Endometrial microvascular endothelial cells (primary cell): ENCODE data around the gene TSPYL6. TPM values are rescaled to one million over a fixed set of nuclear protein-coding genes. Genes with fewer than 3 reads are reported as not detected.

Source experiments
- in situ Hi-C: cut with HindIII; loops from 2 replicates; pipeline ENCODE4 v1.10.0; 2017; ENCODE audit warnings: low sequenced_read_pairs, low pct_unique_long_range_greater_than_20kb; ENCODE audit errors: inconsistent ontology term
- total RNA-seq: library from RNA; depleted of rRNA; stranded (reverse); fragments of >200 nt; gene quantifications from one replicate; pipeline ENCODE4 v1.2.3, GENCODE V29; 2015; ENCODE audit errors: inconsistent ontology term

The TSPYL6 gene
- total RNA-seq, 1 donor from 2014 or later, result not detected

DNA sequence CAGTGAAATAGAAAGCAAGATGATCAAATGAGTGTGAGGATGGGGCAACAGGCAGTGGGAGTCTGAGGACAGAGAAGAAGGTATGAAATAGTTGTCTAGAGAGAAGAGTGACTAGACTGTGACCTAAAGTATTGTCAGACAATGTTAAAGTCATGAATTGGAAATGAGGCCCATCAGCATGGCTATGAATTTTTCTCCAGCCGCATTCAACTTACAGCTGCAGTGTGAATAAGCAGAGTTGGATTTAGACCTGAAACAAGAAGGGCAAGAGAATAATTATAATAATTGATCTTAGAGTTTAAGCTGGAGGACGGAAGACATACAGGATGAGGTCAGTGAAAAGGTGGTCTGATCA is 4.2 kb upstream of the TSPYL6 start:
- in situ Hi-C loops, result no loop called here

DNA sequence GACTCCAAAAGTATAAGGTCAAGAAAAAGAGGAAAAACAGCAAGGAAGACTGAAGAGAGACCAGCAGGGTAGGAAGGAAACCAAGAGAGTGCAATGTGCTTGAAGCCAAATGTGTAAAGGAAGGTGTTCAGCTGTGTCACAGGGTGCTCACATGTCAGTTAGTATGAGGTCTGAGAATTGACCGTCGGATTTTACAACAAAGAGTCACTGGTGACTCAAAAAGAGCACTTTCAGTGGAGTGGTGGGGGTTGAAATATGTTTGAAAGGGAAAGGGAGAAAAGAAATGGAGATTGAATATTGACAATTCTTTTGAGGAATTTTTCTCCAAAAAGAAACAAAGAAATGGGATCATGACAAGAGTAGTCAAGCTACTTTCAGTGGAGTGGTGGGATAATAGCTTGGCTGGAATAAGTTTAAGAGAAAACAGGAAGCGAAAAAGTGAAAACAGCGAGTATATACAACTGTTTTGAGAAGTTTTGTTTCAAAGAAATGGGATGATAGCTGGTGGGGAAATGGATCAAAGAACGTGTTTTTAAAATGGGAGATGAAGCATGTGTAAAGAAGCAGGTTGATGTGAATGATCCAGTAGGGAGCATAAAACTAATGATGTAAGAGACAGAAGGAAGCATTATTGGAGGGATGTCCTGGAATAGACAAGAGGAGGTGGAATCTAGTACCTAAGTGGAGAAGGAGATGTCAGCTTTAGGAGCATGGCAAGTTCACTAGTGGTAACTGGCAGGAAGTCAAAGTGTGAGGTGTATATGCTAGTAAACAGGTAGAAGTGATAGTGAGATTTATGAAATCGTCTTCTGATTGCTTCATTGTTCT is 3.6 kb upstream of the TSPYL6 start:
- in situ Hi-C loops, result no loop called here

- in situ Hi-C loops, result no loop called here
These were observed 2.1 kb upstream of the TSPYL6 start for GRCh38 chr2:54258166-54258565.

DNA sequence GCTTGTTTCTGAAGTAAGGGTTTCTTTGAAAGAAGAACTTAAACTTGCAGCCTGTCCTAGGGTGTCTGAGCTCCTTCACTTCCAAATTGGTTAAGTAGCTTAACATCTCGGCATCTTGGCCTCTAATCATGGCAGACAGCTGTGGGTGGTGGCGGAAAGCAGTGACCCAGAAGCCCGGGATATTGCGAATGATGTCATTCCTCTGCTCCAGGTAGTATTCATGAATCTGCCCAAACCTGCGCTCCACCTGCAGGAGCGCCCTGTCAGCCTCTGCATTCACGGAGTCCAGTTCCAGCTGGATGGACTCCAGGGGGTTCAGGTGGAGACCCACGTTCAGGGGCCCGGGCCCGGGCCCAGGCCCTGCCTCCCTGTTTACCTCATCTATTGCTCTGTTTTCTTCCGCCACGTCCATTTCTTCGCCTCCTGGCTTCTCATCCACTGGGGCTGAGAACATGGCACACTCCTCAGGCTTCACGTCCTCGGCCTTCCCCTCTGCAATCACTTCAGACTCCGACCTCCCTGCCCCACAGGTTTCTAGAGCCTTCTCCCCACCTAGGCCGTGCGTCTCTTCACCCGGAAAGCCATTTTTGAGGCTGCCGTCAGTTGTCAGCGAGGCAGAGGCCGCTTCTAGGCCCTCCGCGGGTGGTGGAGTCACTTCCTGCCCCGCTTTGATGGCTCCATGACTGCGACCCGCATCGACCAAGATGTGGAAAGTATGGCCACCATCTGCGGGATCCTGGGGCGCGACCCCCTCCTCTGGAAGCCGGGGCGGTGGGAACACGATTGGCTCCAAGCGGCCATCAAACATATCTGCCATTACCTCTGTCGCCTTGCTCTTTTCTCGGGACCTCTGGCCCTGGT is 569 bp downstream of the TSPYL6 start:
- in situ Hi-C loops, result no loop called here

DNA sequence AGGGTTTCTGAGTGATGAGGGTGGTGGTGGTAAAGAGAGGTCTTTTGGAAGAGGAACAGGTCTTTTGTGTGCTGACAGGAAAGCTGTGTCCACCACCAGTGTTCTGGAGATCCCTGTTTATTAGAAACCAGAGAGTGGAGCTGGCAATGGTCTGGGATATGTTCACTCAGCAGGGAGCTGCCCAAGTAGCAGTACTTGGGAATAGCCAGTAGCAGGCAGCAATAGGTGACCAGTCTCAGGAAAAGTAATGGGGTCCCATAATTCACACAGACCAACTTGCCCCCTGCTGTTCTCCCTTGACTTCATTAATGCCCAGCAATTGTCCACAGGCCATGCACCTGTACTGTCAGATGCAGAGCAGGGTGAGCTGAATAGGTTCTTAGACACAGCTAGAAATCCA is 1.8 kb downstream of the TSPYL6 start:
- in situ Hi-C loops, result no loop called here

DNA sequence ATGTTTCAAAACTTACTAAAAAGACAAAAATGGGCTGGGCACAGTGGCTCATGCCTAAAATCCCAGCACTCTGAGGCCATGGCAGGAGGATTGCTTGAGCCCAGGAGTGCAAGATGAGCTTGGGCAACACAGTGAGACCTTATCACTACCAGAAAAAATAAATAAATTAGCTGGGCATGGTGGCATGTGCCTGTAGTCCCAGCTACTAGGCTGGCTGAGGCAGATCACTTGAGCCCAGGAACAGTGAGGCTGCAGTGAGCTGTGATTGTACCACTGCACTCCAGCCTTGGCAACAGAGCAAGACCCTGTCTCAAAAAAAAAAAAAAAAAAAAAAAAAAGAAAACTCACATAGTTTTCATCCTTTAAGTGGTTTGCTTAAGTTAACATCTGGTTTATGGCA is 6.4 kb downstream of the TSPYL6 start:
- in situ Hi-C loops, result no loop called here

DNA sequence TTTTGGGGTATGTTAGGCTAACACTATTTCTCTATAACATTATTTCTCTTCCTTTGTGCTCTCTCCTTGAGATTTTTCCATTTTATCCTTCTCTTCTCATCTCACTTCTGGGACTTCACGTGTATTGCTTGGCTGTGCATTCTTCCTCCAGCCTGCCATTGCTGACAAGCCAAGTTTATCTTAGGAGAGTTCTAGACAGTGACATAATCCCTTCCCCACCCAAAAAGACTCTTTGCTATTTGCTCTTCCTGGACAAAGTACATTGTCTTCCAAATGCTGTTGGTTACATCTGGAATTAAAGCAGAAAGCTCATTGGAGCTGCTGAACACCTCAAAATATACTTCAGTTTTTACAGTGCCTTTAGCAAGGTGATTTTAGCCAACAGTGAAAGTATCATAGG is 8.9 kb downstream of the TSPYL6 start:
- in situ Hi-C loops, result no loop called here

GRCh38 chr2:54240515-54241469 is 15.2 kb downstream of the TSPYL6 start:
- in situ Hi-C loops, result no loop called here

- in situ Hi-C loops, result no loop called here
These were observed 16.6 kb downstream of the TSPYL6 start for GRCh38 chr2:54239427-54239826.

DNA sequence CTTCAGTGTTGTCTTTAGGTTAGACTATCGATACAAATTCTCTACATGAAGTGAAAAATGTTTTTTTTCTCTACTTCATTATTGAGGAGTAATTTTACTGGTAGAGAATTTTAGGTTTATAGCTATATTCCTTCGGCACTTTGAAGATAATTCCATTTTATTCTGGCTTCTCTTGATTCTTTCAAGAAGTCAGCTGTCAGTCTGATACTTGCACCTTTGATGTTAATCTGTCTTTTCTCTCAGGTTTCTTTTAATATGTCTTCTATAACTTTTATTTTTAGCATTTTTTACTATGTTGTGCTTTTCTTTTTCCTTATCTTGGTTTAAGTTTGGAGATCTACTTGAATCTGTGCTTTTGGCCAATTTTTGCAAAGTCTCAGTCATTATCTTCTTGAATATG is 18.6 kb downstream of the TSPYL6 start:
- in situ Hi-C loops, result no loop called here

DNA sequence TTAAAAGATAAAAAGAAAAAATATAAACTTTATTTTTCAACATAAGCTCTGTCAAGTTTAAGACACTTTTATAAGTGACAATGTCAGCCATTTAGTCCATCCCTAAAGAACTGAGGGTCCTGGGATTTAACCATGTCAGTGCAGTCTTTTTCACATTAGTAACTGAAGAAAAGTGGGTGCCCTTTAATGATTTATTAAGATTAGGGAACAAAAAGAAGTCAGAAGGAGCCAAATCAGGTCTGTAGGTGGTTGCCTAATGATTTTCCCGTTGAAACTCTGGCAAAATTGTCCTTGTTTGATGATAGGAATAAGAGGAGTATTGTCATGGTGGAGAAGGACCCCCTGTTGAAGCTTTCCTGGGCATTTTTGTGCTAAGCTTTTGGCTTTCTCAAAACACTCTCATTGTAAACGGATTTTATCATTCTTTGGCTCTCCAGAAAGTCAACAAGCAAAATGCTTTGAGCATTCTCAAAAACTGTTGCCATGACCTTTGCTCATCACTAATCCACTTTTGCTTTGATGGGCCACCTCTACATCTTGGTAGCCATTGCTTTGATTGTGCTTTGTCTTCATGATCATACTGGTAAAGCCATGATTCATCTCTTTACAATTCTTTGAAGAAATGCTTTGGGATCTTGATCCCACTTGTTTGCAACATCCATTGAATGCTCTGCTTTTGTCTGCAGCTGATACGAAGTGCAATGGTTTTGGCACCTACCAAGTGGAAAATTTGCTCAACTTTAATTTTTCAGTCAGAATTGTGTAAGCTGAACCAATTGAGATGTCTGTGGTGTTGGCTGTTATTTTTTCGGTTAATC is 22.0 kb downstream of the TSPYL6 start:
- in situ Hi-C loops, result no loop called here

DNA sequence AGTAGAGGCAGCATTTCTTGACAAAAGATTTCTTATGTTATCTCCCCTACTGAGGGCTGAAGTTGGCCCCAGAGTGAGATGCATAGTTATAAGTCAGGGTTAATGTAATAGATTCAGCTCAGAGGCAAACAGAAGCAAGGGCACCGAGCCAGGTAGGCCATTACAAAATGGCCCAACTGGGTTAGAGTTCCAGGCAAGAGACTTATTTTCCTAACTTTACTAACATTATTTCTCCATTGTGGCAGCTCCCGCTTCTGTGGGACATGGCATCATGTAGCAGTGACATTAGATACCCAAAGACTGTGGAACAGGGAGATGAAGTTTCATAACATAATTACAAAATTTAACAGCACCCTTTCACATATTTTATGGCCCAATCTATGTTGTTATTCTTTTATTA is 27.1 kb downstream of the TSPYL6 start:
- in situ Hi-C loops, result no loop called here

- in situ Hi-C loops, result no loop called here
These were observed 28.2 kb downstream of the TSPYL6 start for GRCh38 chr2:54227798-54228197.

- in situ Hi-C loops, result no loop called here
These were observed 29.8 kb downstream of the TSPYL6 start for GRCh38 chr2:54226260-54226659.

- in situ Hi-C loops, result no loop called here
These were observed 31.0 kb downstream of the TSPYL6 start for GRCh38 chr2:54224997-54225396.

DNA sequence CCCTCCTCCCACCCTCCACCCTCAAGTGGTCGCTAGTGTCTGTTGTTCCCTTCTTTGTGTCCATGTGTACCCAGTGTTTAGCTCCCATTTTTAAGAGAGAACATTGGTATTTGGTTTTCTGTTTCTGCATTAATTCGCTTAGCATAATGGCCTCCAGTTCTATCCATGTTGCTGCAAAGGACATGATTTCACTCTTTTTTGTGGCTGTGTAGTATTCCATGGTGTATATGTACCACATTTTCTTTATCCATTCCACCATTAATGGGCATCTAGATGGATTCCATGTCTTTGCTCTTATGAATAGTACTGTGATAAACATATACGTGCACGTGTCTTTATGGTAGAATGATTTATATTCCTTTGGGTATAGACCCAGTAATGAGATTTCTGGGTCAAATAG is 42.9 kb downstream of the TSPYL6 start:
- in situ Hi-C loops, result no loop called here

DNA sequence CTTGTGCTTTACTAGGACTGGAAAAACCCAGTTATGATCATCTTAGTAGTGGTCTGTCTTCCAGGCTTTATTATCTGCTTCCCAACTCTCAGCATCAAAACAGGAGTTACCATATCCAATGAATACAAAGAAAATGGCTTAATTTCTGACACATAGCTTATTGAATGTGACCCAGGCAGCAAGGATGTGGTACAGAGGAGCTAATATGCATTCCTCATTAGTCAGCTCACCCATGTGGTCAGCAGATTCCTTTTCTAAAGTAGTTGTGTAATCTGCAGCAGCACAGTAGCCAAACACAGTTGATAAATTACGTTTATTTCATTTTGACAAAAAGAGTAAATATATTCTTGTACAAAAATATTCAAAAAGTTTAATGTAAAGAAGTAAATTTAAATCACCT is 43.6 kb downstream of the TSPYL6 start:
- in situ Hi-C loops, result no loop called here

- in situ Hi-C loops, result no loop called here
These were observed 46.6 kb downstream of the TSPYL6 start for GRCh38 chr2:54209379-54209778.
